ENCODE data around the gene STX7.

Gene STX7

DNA sequence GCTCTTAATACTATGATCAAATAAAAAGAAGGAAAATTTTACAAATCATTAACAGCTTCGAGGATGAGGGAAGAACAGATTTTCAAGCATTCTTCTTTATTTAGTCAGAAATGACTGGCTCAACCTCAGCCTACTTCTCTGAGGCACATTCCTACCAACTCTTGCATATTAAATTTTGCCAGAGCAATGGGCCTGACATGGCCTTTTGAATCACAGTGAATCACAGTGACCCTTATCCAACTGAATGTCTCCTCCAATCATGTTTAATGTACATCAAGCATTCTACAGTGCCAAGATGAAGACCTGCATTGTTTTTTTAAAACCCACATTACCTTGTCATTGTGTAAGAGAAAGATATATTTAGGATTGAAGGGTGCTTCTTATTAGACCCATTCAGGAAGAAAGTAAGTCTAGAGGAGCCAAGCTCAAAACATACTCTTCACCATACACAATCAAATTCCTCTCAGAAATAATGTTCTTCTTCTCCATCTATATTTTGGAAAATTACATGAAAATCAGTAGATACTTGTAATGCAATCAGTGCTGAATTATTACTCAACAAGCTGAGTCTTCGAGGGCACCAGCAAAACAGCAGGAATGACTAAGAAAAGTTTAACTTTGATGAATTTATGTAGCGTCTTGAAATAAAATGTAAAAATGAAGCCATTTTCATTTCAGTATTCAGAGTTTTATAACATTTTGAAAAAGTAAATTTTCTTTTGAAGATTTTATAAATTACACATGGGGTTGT is 67.5 kb downstream of the STX7 start:
- Mint-ChIP-seq H3K4me1 (no peaks in the 10 kb centered on the region), H3K27ac (no peak overlapping the region), H3K4me3 (no peak overlapping the region), H3K36me3 (peaks cover under 1% of the 10 kb centered on the region), H3K9me3 (peaks cover 3% of the 10 kb centered on the region), H3K27me3 (no peaks in the 10 kb centered on the region)
- DNase-seq, result no peak
- CTCF ChIA-PET, result interaction anchor here (1.0 kb wide), 1 partner anchor 59 kb away, joined by 3 read pairs; no protein-coding TSS in a partner anchor

DNA sequence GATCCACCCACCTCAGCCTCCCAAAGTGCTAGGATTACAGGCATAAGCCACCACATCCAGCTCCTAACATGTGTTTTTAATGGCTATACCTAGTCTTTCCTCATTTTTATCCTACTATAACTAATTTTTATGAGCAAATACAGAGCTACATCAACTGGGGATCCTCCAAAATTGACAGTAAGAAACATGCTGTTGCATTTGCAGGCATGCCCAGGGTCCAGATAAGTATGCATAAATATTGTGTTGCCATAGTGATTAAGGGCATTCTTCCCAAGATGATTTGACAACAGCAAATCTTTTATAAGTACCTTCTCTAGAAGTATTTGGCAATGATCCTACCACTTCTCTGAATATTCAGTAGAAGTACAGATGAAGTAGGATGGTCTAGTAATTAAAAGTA is 69.7 kb downstream of the STX7 start:
- H3K27ac Mint-ChIP-seq, result no peak overlapping the region
- no peaks in the 10 kb centered on the region for H3K27me3 Mint-ChIP-seq
- no peak for DNase-seq
- no peak overlapping the region for H3K4me3 Mint-ChIP-seq
- CTCF ChIA-PET, result no interaction called here
- no peaks in the 10 kb centered on the region for H3K4me1 Mint-ChIP-seq
- H3K36me3 Mint-ChIP-seq, result no peaks in the 10 kb centered on the region
- peaks cover 3% of the 10 kb centered on the region for H3K9me3 Mint-ChIP-seq

- CTCF ChIA-PET, result no interaction called here
- no peak for DNase-seq
- H3K4me3 Mint-ChIP-seq, result no peak overlapping the region
- H3K4me1 Mint-ChIP-seq, result no peaks in the 10 kb centered on the region
- H3K27ac Mint-ChIP-seq, result no peak overlapping the region
- H3K36me3 Mint-ChIP-seq, result no peaks in the 10 kb centered on the region
- H3K27me3 Mint-ChIP-seq, result no peaks in the 10 kb centered on the region
- no peaks in the 10 kb centered on the region for H3K9me3 Mint-ChIP-seq
Observed at GRCh38 chr6:132430110-132430509, 82.8 kb downstream of the STX7 start.

- Mint-ChIP-seq H3K4me3 (no peak overlapping the region), H3K27ac (no peak overlapping the region), H3K9me3 (no peaks in the 10 kb centered on the region), H3K36me3 (no peaks in the 10 kb centered on the region), H3K27me3 (no peaks in the 10 kb centered on the region), H3K4me1 (no peaks in the 10 kb centered on the region)
- CTCF ChIA-PET, result no interaction called here
- no peak for DNase-seq
Observed at GRCh38 chr6:132425176-132425575, 87.7 kb downstream of the STX7 start.

GRCh38 chr6:132423839-132424238 is 89.1 kb downstream of the STX7 start:
- H3K27ac Mint-ChIP-seq, result no peak overlapping the region
- no peak overlapping the region for H3K4me3 Mint-ChIP-seq
- CTCF ChIA-PET, result no interaction called here
- H3K4me1 Mint-ChIP-seq, result no peaks in the 10 kb centered on the region
- no peaks in the 10 kb centered on the region for H3K36me3 Mint-ChIP-seq
- no peaks in the 10 kb centered on the region for H3K9me3 Mint-ChIP-seq
- no peak for DNase-seq
- H3K27me3 Mint-ChIP-seq, result no peaks in the 10 kb centered on the region

- no peak for DNase-seq
- Mint-ChIP-seq H3K36me3 (no peaks in the 10 kb centered on the region), H3K27ac (no peak overlapping the region), H3K4me3 (no peak overlapping the region), H3K27me3 (peaks cover 3% of the 10 kb centered on the region), H3K4me1 (no peaks in the 10 kb centered on the region), H3K9me3 (no peaks in the 10 kb centered on the region)
- CTCF ChIA-PET, result no interaction called here
Observed at GRCh38 chr6:132418235-132418965, 94.5 kb downstream of the STX7 start.

- no peaks in the 10 kb centered on the region for H3K4me1 Mint-ChIP-seq
- H3K4me3 Mint-ChIP-seq, result no peak overlapping the region
- no peaks in the 10 kb centered on the region for H3K9me3 Mint-ChIP-seq
- no peaks in the 10 kb centered on the region for H3K36me3 Mint-ChIP-seq
- no peak overlapping the region for H3K27ac Mint-ChIP-seq
- CTCF ChIA-PET, result no interaction called here
- no peak for DNase-seq
- peaks cover 3% of the 10 kb centered on the region for H3K27me3 Mint-ChIP-seq
Observed at GRCh38 chr6:132414761-132415160, 98.2 kb downstream of the STX7 start.

- Mint-ChIP-seq H3K4me3 (no peak overlapping the region), H3K36me3 (no peaks in the 10 kb centered on the region), H3K27ac (no peak overlapping the region), H3K27me3 (peaks cover 3% of the 10 kb centered on the region), H3K4me1 (no peaks in the 10 kb centered on the region), H3K9me3 (no peaks in the 10 kb centered on the region)
- DNase-seq, result no peak
- CTCF ChIA-PET, result no interaction called here
Observed at GRCh38 chr6:132414322-132414721, 98.6 kb downstream of the STX7 start.

- no peaks in the 10 kb centered on the region for H3K9me3 Mint-ChIP-seq
- DNase-seq, result no peak
- peaks cover 3% of the 10 kb centered on the region for H3K27me3 Mint-ChIP-seq
- H3K4me1 Mint-ChIP-seq, result no peaks in the 10 kb centered on the region
- no peak overlapping the region for H3K4me3 Mint-ChIP-seq
- no peaks in the 10 kb centered on the region for H3K36me3 Mint-ChIP-seq
- CTCF ChIA-PET, result interaction anchor here (2.3 kb wide), 1 partner anchor 134 kb away, joined by 6 read pairs; no protein-coding TSS in a partner anchor
- no peak overlapping the region for H3K27ac Mint-ChIP-seq
Observed at GRCh38 chr6:132413499-132413802, 99.5 kb downstream of the STX7 start.

DNA sequence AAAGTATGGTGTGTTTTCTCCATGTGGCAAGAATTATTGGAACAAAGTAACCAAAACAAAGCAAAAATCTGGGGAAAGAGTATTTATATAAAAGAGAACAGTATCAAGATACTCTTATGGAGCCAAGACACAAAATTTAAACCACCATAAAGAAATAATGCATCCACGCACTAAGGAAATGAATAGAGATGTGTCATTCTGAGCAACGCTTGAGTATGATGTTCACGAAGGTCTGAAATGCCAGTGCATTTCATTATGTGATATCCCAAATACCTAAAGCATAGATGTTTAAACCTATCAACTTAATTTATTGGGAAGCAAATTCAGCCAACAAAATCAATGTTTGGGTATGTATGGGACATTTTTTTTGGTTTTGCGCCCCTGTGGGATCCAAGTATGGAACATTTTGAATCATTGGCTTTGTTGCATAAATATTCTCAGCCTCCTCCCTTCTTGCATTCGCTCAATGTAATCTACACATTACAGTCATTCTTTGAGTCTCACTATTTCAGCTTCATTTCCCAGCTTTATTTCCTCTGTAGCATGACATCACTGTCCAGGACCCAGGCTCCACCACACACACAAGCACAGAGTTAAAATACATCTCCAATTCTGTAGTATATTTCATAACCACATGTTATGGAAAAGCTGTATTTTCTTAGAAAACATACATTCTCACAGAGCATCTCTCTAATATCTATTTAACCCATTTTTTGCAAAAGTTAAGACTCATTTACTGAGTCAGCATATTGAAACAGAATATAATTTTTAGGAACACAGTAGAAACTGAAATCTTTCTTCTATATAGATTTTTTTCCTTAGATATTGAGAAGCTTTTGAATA is 100.0 kb downstream of the STX7 start:
- Mint-ChIP-seq H3K27ac (no peak overlapping the region), H3K9me3 (no peaks in the 10 kb centered on the region), H3K27me3 (peaks cover 3% of the 10 kb centered on the region), H3K4me1 (no peaks in the 10 kb centered on the region), H3K4me3 (no peak overlapping the region), H3K36me3 (no peaks in the 10 kb centered on the region)
- no peak for DNase-seq
- CTCF ChIA-PET, result interaction anchor here (2.3 kb wide), 1 partner anchor 133 kb away, joined by 6 read pairs; no protein-coding TSS in a partner anchor

GRCh38 chr6:132411296-132411695 is 101.6 kb downstream of the STX7 start:
- CTCF ChIA-PET, result interaction anchor here (2.3 kb wide), 1 partner anchor 132 kb away, joined by 6 read pairs; no protein-coding TSS in a partner anchor
- DNase-seq, result no peak
- no peaks in the 10 kb centered on the region for H3K9me3 Mint-ChIP-seq
- H3K36me3 Mint-ChIP-seq, result no peaks in the 10 kb centered on the region
- H3K27ac Mint-ChIP-seq, result no peak overlapping the region
- H3K4me1 Mint-ChIP-seq, result no peaks in the 10 kb centered on the region
- peaks cover 3% of the 10 kb centered on the region for H3K27me3 Mint-ChIP-seq
- no peak overlapping the region for H3K4me3 Mint-ChIP-seq

GRCh38 chr6:132410830-132411229 is 102.1 kb downstream of the STX7 start:
- Mint-ChIP-seq H3K27ac (no peak overlapping the region), H3K36me3 (no peaks in the 10 kb centered on the region), H3K27me3 (peaks cover 3% of the 10 kb centered on the region), H3K9me3 (no peaks in the 10 kb centered on the region), H3K4me3 (no peak overlapping the region), H3K4me1 (no peaks in the 10 kb centered on the region)
- no peak for DNase-seq
- CTCF ChIA-PET, result no interaction called here

DNA sequence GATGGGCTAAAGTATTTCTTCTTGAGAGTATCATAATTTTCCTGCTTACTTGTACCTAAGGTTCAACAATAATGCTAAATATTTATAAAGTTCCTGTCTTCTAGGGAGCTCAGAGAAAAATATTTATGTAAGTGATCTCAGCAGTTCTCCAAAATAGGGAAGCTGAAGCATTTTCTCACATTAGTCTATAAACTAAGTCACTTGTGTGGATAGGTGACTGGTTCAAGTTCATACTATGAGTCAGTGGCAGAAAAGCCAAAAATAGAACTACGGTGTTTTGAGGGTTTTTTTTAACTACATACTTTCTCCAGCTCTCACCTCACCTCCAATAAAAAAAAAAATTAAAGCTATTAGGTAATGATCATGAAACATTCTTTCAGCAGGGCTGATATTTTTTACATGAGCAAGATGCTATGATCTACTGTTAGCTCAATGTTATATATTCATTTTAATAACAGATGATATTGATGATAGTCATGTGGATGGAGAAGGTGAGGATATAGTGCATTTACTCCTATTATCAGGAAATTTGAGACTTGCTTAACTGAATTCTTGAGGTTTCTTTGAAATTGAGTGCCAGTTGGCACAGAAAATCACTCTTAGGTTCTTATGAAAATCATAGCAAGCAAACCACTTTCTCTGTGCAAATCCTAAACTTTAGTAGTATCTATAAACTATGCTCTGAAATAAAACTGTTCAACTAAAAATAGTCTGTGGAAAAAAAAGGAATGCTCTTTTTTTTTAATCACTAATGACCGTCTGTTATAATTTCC is 107.6 kb downstream of the STX7 start:
- Mint-ChIP-seq H3K4me3 (no peak overlapping the region), H3K9me3 (no peaks in the 10 kb centered on the region), H3K27ac (no peak overlapping the region), H3K4me1 (peaks cover 7% of the 10 kb centered on the region), H3K36me3 (no peaks in the 10 kb centered on the region), H3K27me3 (peaks cover 38% of the 10 kb centered on the region)
- no peak for DNase-seq
- CTCF ChIA-PET, result interaction anchor here (0.8 to 1.1 kb wide), 2 partner anchors 11 to 125 kb away, joined by 3 read pairs; no protein-coding TSS in a partner anchor

GRCh38 chr6:132404736-132405135 is 108.2 kb downstream of the STX7 start:
- no peaks in the 10 kb centered on the region for H3K36me3 Mint-ChIP-seq
- peaks cover 44% of the 10 kb centered on the region for H3K27me3 Mint-ChIP-seq
- no peak overlapping the region for H3K4me3 Mint-ChIP-seq
- CTCF ChIA-PET, result interaction anchor here (0.8 to 1.1 kb wide), 2 partner anchors 10 to 125 kb away, joined by 3 read pairs; no protein-coding TSS in a partner anchor
- H3K9me3 Mint-ChIP-seq, result no peaks in the 10 kb centered on the region
- DNase-seq, result no peak
- H3K27ac Mint-ChIP-seq, result no peak overlapping the region
- H3K4me1 Mint-ChIP-seq, result peaks cover 7% of the 10 kb centered on the region

All from activated naive CD4-positive, alpha-beta T cell treated with anti-CD3 and anti-CD28 coated beads, Interleukin-2, amount 10 ng/mL, durations not matched to agents 7 days and 5 days (primary cell).